Loucy (cell line): ENCODE measurements around the gene SLC5A1.

Source experiments
- CTCF ChIP-seq: fragments of 200-600 bp; sonication (generic); conservative IDR thresholded peaks from 2 replicates; pipeline ENCODE4 v1.5.1; 2014; ENCODE audit warnings: mild to moderate bottlenecking, antibody characterized with exemption, low read length
- EZH2phosphoT487 ChIP-seq: fragments of 200-600 bp; IDR thresholded peaks from 2 replicates; pipeline ENCODE4 v1.6.1; 2018; ENCODE audit warnings: antibody characterized with exemption, mild to moderate bottlenecking, moderate library complexity, borderline replicate concordance

GRCh38 chr22:32106930-32107329 lies 63.9 kb downstream of the SLC5A1 start:
- TF ChIP-seq CTCF (no peak), EZH2phosphoT487 (no peak)
